Stomach smooth muscle (tissue), 2 donors: ENCODE data around the gene PLK1.

Source experiments
- H3K27ac ChIP-seq: one replicate; pipeline ENCODE4 v1.7.0; 2013; ENCODE audit warnings: mild to moderate bottlenecking, low read length, inconsistent platforms
- H3K27me3 ChIP-seq, 2 donors: one replicate each; pipeline ENCODE4 v1.7.0; 2013; ENCODE audit warnings: low read length in 2 of 2; ENCODE audit not compliant: insufficient read depth in 2 of 2, control insufficient read depth in 1 of 2
- H3K36me3 ChIP-seq, 2 donors: one replicate each; pipeline ENCODE4 v1.7.0; 2013; ENCODE audit warnings: low read length in 2 of 2; ENCODE audit not compliant: control insufficient read depth in 2 of 2, insufficient read depth in 2 of 2
- H3K4me1 ChIP-seq: one replicate; pipeline ENCODE4 v1.7.0; 2013; ENCODE audit warnings: low read length; ENCODE audit not compliant: control insufficient read depth, insufficient read depth
- H3K4me3 ChIP-seq, 2 donors: one replicate each; pipeline ENCODE4 v1.7.0; 2013; ENCODE audit warnings: low read length in 2 of 2
- H3K9ac ChIP-seq, 2 donors: one replicate each; pipeline ENCODE4 v1.7.0; 2013; ENCODE audit warnings: low read length in 2 of 2, mild to moderate bottlenecking in 1 of 2
- H3K9me3 ChIP-seq, 2 donors: one replicate each; pipeline ENCODE4 v1.7.0; 2013; ENCODE audit warnings: low read length in 2 of 2; ENCODE audit not compliant: control insufficient read depth in 2 of 2
- donor health status: healthy.
- donor health status: Pancreatic carcinoma.

PLK1 gene

DNA sequence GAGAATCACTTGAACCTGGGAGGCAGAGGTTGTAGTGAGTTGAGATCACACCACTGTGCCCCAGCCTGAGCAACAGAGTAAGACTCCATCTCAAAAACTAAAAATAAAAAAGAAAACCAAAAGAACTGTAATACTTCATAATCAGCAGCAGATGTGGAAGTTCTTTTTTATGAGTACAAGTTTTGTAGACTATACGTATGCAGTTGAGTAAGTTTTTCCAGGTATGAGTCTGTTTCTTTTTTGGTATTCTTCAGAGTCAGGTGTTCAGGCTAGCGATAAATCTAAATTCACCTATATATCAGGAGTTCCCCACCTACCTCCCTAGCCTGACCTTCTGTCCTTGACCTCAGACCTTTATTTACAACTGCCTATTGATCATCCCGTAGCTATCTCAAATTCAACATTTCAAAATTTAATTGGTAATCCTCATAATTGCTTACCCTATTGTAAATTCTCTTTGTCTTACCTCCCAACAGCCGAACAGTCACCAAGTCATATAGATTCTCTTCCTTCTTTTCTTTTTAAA is 26.7 kb upstream of the PLK1 start:
- Histone ChIP-seq H3K27ac (no peak overlapping the region), H3K36me3 (peaks cover 3 to 6% of the 10 kb centered on the region in 2 donors), H3K9ac (no peak overlapping the region), H3K9me3 (no peaks in the 10 kb centered on the region), H3K4me3 (no peak overlapping the region), H3K27me3 (no peaks in the 10 kb centered on the region), H3K4me1 (no peaks in the 10 kb centered on the region)

DNA sequence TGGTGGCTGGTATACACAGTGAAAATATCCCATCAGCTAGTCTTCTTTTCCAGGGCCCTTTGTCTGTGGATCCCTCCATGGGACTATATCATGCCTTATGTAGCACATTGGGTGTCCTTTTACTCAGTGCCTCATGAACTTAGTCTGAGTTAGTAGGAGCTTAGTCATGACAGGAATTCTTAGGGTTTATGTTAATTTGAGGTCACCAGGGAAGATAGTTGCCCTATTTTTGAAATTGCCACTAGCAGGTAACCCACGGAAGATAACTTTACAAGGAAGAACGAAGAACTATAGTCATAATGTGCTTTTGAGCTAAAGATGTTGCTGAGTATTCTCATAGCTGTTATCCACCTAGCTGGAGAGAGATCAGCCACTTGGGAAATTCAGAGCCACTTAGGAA is 14.8 kb upstream of the PLK1 start:
- H3K9ac ChIP-seq, result no peak overlapping the region
- H3K4me1 ChIP-seq, result no peaks in the 10 kb centered on the region
- no peaks in the 10 kb centered on the region for H3K27me3 ChIP-seq
- no peak overlapping the region for H3K27ac ChIP-seq
- no peaks in the 10 kb centered on the region for H3K9me3 ChIP-seq
- H3K36me3 ChIP-seq, result peaks cover 67 to 75% of the 10 kb centered on the region in 2 donors
- no peak overlapping the region for H3K4me3 ChIP-seq

- H3K9me3 ChIP-seq, result no peaks in the 10 kb centered on the region
- H3K36me3 ChIP-seq, result peaks cover 52 to 75% of the 10 kb centered on the region in 2 donors
- no peaks in the 10 kb centered on the region for H3K4me1 ChIP-seq
- no peaks in the 10 kb centered on the region for H3K27me3 ChIP-seq
- H3K4me3 ChIP-seq, result no peak overlapping the region
- H3K27ac ChIP-seq, result no peak overlapping the region
- H3K9ac ChIP-seq, result no peak overlapping the region
Observed at GRCh38 chr16:23666571-23667354, 11.9 kb upstream of the PLK1 start.

GRCh38 chr16:23667355-23667659 is 11.4 kb upstream of the PLK1 start:
- no peaks in the 10 kb centered on the region for H3K9me3 ChIP-seq
- no peaks in the 10 kb centered on the region for H3K4me1 ChIP-seq
- no peak overlapping the region for H3K27ac ChIP-seq
- peaks cover 47 to 75% of the 10 kb centered on the region in 2 donors for H3K36me3 ChIP-seq
- H3K4me3 ChIP-seq, result no peak overlapping the region
- H3K27me3 ChIP-seq, result no peaks in the 10 kb centered on the region
- no peak overlapping the region for H3K9ac ChIP-seq

- Histone ChIP-seq H3K9ac (no peak overlapping the region), H3K27ac (no peak overlapping the region), H3K36me3 (peaks cover 41 to 71% of the 10 kb centered on the region in 2 donors), H3K27me3 (no peaks in the 10 kb centered on the region), H3K9me3 (no peaks in the 10 kb centered on the region), H3K4me3 (no peak overlapping the region), H3K4me1 (no peaks in the 10 kb centered on the region)
Observed at GRCh38 chr16:23668225-23668624, 10.5 kb upstream of the PLK1 start.

DNA sequence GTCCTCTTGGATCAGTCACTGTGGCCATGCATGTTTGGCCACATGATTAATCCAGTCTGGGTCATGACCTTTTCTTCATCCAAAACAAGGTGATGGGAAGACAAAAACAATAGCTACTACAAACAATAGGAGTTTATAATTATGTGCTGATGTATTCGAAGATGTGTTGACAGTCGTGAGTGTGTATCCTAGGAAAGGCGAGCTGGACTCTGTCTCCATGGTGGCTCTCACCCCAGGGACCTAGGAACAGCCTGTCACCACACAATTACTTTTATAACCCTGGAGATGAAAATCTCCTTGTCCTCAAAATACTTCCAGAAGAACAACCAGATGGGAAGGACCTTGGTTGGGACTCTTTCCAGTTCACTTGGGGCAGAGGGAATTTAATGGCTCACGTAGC is 9.8 kb upstream of the PLK1 start:
- Histone ChIP-seq H3K36me3 (peaks cover 39 to 69% of the 10 kb centered on the region in 2 donors), H3K9me3 (no peaks in the 10 kb centered on the region), H3K9ac (no peak overlapping the region)

DNA sequence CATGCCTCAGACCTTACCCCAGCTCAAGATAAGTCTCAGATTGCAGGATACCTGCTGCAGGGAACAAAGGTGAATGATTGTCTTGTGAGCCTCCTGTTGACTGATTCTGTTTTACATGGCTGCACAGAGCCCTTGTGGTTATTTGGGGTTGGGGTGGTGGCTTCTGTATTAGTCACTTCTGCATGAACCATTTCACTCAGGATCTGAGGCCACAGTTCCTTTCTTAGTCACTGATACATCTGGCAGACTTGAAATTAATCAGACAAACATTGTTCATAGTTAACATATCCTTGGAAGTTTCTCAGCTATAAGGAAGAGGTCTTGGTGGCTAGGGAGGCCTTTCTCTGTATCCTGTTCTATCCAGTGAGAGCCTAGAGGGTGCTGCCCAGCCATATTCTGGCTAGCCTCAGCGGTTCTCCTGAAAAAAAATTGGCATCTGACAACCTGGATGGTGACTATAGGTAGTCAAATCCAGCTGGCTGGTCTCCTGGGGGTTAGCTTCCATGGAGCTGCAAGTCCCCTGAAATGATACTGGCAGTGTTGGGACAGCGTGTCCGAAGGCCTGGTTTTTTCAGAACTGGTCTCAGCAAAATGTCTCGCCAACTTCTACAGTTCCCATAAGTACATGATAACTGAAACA is 8.4 kb upstream of the PLK1 start:
- H3K27ac ChIP-seq, result no peak overlapping the region
- H3K36me3 ChIP-seq, result peaks cover 38 to 67% of the 10 kb centered on the region in 2 donors
- H3K27me3 ChIP-seq, result no peaks in the 10 kb centered on the region
- H3K4me1 ChIP-seq, result no peaks in the 10 kb centered on the region
- no peak overlapping the region for H3K4me3 ChIP-seq
- no peaks in the 10 kb centered on the region for H3K9me3 ChIP-seq
- no peak overlapping the region for H3K9ac ChIP-seq

More for the DNA sequence above, 9.8 kb upstream of the PLK1 start:
- Histone ChIP-seq H3K4me1 (no peaks in the 10 kb centered on the region), H3K27me3 (no peaks in the 10 kb centered on the region), H3K4me3 (no peak overlapping the region), H3K27ac (no peak overlapping the region)

- Histone ChIP-seq H3K9me3 (no peaks in the 10 kb centered on the region), H3K4me3 (no peak overlapping the region), H3K36me3 (peaks cover 10 to 30% of the 10 kb centered on the region in 2 donors)
Observed at GRCh38 chr16:23673971-23674614, 4.6 kb upstream of the PLK1 start.

DNA sequence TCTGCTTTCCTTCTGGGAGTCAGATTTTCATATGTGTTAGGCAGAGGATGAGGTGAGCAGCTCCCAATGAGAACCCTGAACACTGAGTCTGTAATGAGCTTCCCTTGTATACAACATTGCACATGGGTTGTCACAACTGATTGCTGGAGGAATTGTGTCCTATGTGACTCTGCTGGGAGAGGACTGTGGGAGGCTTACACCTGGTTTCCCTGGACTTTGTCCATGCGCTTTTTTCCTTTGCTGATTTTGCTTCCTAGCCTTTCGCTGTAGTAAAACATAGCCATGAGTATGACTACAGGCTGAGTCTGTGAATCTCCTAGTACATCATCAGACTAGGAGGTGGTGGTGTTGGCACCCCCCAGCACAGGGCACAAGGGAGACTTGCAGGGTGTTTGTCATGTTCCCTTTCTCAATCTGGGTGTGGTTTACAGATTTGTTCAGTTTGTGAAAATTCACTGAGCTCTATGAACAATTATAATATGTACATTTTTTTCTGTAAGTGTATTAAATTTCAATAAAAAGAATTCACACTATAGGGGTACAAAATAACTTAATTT is 1.7 kb upstream of the PLK1 start:
- Histone ChIP-seq H3K27me3 (no peaks in the 10 kb centered on the region), H3K27ac (no peak overlapping the region), H3K9me3 (no peaks in the 10 kb centered on the region), H3K4me1 (peaks cover 13% of the 10 kb centered on the region), H3K36me3 (peaks cover 5 to 18% of the 10 kb centered on the region in 2 donors), H3K9ac (no peak overlapping the region), H3K4me3 (no peak overlapping the region)

More at GRCh38 chr16:23673971-23674614, 4.6 kb upstream of the PLK1 start:
- H3K27ac ChIP-seq, result no peak overlapping the region
- H3K4me1 ChIP-seq, result peaks cover 8% of the 10 kb centered on the region
- no peak overlapping the region for H3K9ac ChIP-seq
- H3K27me3 ChIP-seq, result no peaks in the 10 kb centered on the region

GRCh38 chr16:23679274-23679985 is 741 bp downstream of the PLK1 start:
- H3K9me3 ChIP-seq, result no peaks in the 10 kb centered on the region
- no peaks in the 10 kb centered on the region for H3K27me3 ChIP-seq
- peak overlapping the region; percentile 70 to 73 for H3K4me3 ChIP-seq
- H3K4me1 ChIP-seq, result peaks cover 13% of the 10 kb centered on the region
- H3K9ac ChIP-seq, result no peak overlapping the region
- H3K27ac ChIP-seq, result no peak overlapping the region
- peaks cover 7 to 9% of the 10 kb centered on the region in 2 donors for H3K36me3 ChIP-seq
